HEK293 (cell line): Measurements from ENCODE around the gene TMEM150B.
A peak's percentile ranks its signal among the peaks of the same experiment; 100 is the strongest.

ENCODE experiments used
- CTCF ChIA-PET: fragments of 350-600 bp; formaldehyde crosslinking; extraction: SDS; loops from one replicate; lab custom pipeline; 2021; ENCODE audit warnings: antibody characterized with exemption; lab: Yijun Ruan, JAX
- POLR2A ChIA-PET: fragments of 300-600 bp; formaldehyde crosslinking; extraction: SDS; loops from one replicate; lab custom pipeline; 2020; ENCODE audit warnings: antibody characterized with exemption, inconsistent platforms; lab: Yijun Ruan, JAX
- H3K27ac ChIP-seq: fragments of 200-500 bp; sonication (Bioruptor generic); 2 replicates; pipeline ENCODE4 v1.5.1; 2014; ENCODE audit warnings: low read depth, low read length, control low read depth, inconsistent platforms; ENCODE audit errors: extremely low read depth
- H3K36me3 ChIP-seq, 2 experiments: fragments of 200-500 bp in 1 of 2; sonication (Bioruptor generic) in 1 of 2; 1 replicate in 1 of 2; 2 replicates in 1 of 2; pipeline ENCODE4 v1.5.1; 2014 to 2017; ENCODE audit warnings: inconsistent platforms in 2 of 2, low read length in 2 of 2; ENCODE audit not compliant: control insufficient read depth in 2 of 2, insufficient read depth in 1 of 2
- H3K4me1 ChIP-seq: fragments of 200-500 bp; sonication (Bioruptor generic); 2 replicates; pipeline ENCODE4 v1.5.1; 2014; ENCODE audit warnings: mild to moderate bottlenecking, low read length, inconsistent platforms; ENCODE audit not compliant: control insufficient read depth, insufficient read depth
- H3K4me3 ChIP-seq: 2 replicates; pipeline ENCODE4 v1.5.1; 2011; ENCODE audit warnings: low read depth, mild to moderate bottlenecking, control low read depth, low read length, moderate library complexity
- H3K9me3 ChIP-seq: fragments of 200-500 bp; sonication (Bioruptor generic); 2 replicates; pipeline ENCODE4 v1.5.1; 2014; ENCODE audit warnings: low read depth, low read length, inconsistent platforms; ENCODE audit not compliant: control insufficient read depth, insufficient read depth
- GLI4 ChIP-seq: fragments of 450-650 bp; formaldehyde crosslinking; IDR thresholded peaks from 2 replicates; pipeline ENCODE4 v1.5.1; 2016; ENCODE audit warnings: missing biosample characterization, missing genetic modification characterization
- HOXC10 ChIP-seq: sonication (generic); formaldehyde crosslinking; IDR thresholded peaks from 2 replicates; pipeline ENCODE4 v1.8.1; 2023; ENCODE audit warnings: mild to moderate bottlenecking, missing genetic modification reagents
- SALL2 ChIP-seq: fragments of 450-650 bp; formaldehyde crosslinking; IDR thresholded peaks from 2 replicates; pipeline ENCODE4 v1.5.0; 2017; ENCODE audit warnings: missing biosample characterization, mild to moderate bottlenecking, missing genetic modification characterization, borderline replicate concordance
- ZBTB11 ChIP-seq: fragments of 450-650 bp; formaldehyde crosslinking; conservative IDR thresholded peaks from 2 replicates; pipeline ENCODE4 v1.5.1; 2016; ENCODE audit warnings: low read depth, missing biosample characterization, missing genetic modification characterization
- ZBTB17 ChIP-seq: fragments of 450-650 bp; formaldehyde crosslinking; IDR thresholded peaks from 2 replicates; pipeline ENCODE4 v1.5.1; 2016; ENCODE audit warnings: missing biosample characterization, missing genetic modification characterization
- ZFP37 ChIP-seq: fragments of 450-650 bp; formaldehyde crosslinking; IDR thresholded peaks from 2 replicates; pipeline ENCODE4 v1.5.1; 2016; ENCODE audit warnings: missing biosample characterization, missing genetic modification characterization
- ZNF133 ChIP-seq: fragments of 450-650 bp; formaldehyde crosslinking; IDR thresholded peaks from 2 replicates; pipeline ENCODE4 v1.5.1; 2016; ENCODE audit warnings: missing biosample characterization, missing genetic modification characterization
- ZNF169 ChIP-seq: fragments of 450-650 bp; formaldehyde crosslinking; IDR thresholded peaks from 2 replicates; pipeline ENCODE4 v1.5.1; 2016; ENCODE audit warnings: missing biosample characterization, missing genetic modification characterization
- ZNF23 ChIP-seq: fragments of 450-650 bp; formaldehyde crosslinking; IDR thresholded peaks from 2 replicates; pipeline ENCODE4 v1.5.1; 2016; ENCODE audit warnings: missing biosample characterization, missing genetic modification characterization, borderline replicate concordance
- ZNF239 ChIP-seq: fragments of 450-650 bp; formaldehyde crosslinking; IDR thresholded peaks from 2 replicates; pipeline ENCODE4 v1.5.1; 2016; ENCODE audit warnings: missing biosample characterization, missing genetic modification characterization
- ZNF416 ChIP-seq: fragments of 450-650 bp; formaldehyde crosslinking; IDR thresholded peaks from 2 replicates; pipeline ENCODE4 v1.5.1; 2016; ENCODE audit warnings: missing biosample characterization, missing genetic modification characterization
- ZNF488 ChIP-seq: fragments of 450-650 bp; formaldehyde crosslinking; IDR thresholded peaks from 2 replicates; pipeline ENCODE4 v1.5.1; 2016; ENCODE audit warnings: missing biosample characterization, missing genetic modification characterization
- ZNF580 ChIP-seq: fragments of 450-650 bp; formaldehyde crosslinking; IDR thresholded peaks from 2 replicates; pipeline ENCODE4 v1.5.1; 2016; ENCODE audit warnings: missing biosample characterization, missing genetic modification characterization
- ZNF660 ChIP-seq: fragments of 450-650 bp; IDR thresholded peaks from 2 replicates; pipeline ENCODE4 v1.5.1; 2018; ENCODE audit warnings: missing biosample characterization, mild to moderate bottlenecking, missing genetic modification characterization
- ZNF692 ChIP-seq: fragments of 450-650 bp; formaldehyde crosslinking; IDR thresholded peaks from 2 replicates; pipeline ENCODE4 v1.5.1; 2016; ENCODE audit warnings: missing biosample characterization, missing genetic modification characterization
- ZNF792 ChIP-seq: fragments of 450-650 bp; formaldehyde crosslinking; IDR thresholded peaks from 2 replicates; pipeline ENCODE4 v1.5.1; 2016; ENCODE audit warnings: missing biosample characterization, missing genetic modification characterization

Gene TMEM150B

DNA sequence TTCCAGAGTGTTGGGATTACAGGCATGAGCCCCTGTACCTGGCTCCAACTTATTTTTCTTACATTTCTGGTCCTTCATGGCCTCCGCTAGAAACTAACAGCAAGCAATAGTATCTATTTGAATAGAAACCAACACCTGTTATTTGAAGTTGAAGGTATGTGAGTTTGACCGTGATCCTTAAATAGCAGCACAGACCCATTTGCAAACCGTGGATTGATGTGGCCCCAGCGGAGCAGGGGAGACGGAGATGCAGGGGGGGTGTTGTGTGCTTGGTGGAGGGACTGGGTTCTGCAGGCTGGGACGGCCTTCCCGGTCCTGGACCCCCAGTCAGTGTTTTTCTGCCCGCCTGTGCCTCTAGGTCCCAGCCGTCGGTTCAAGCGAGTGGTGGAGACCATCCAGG, 16.9 kb downstream of the TMEM150B start:
- H3K4me3 ChIP-seq = no peak overlapping the region
- CTCF ChIA-PET = no interaction called here
- POLR2A ChIA-PET = no interaction called here
- no peak for TF ChIP-seq HOXC10 (CRISPR knock-in tag)
- no peak for TF ChIP-seq ZFP37
- no peak for TF ChIP-seq ZNF169 (tag by site-specific recombination)
- no peak for TF ChIP-seq ZNF239 (tag by site-specific recombination)
- no peak for TF ChIP-seq ZNF792 (tag by site-specific recombination)
- TF ChIP-seq ZNF133 = no peak
- TF ChIP-seq ZNF580 (tag by site-specific recombination) = no peak
- no peak for TF ChIP-seq ZNF660
- TF ChIP-seq ZNF416 (tag by site-specific recombination) = no peak
- TF ChIP-seq SALL2 (tag by site-specific recombination) = no peak
- no peak for TF ChIP-seq GLI4 (tag by site-specific recombination)
- TF ChIP-seq, all 188 proteins: peak for 0
- Histone ChIP-seq H3K9me3 (no peaks in the 10 kb centered on the region), H3K4me1 (no peaks in the 10 kb centered on the region), H3K36me3 (peaks cover 17 to 66% of the 10 kb centered on the region in 2 experiments), H3K27ac (no peak overlapping the region)

- CTCF ChIA-PET = interaction anchor here (0.6 to 0.7 kb wide), 3 partner anchors 33 to 165 kb away, joined by 3 to 4 read pairs (median 3); partner anchors contain the start of gene KMT5C
- peaks cover 17 to 71% of the 10 kb centered on the region in 2 experiments for H3K36me3 ChIP-seq
- H3K4me3 ChIP-seq = no peak overlapping the region
- peaks cover 3% of the 10 kb centered on the region; the same call in 1 of the 2 replicates for H3K4me1 ChIP-seq
- no peaks in the 10 kb centered on the region for H3K9me3 ChIP-seq
- H3K27ac ChIP-seq = no peak overlapping the region
- TF ChIP-seq ZBTB17 = peak; percentile 77
- TF ChIP-seq ZNF692 = no peak
- peak; percentile 78; the same call in 1 of the 2 replicates for TF ChIP-seq ZNF23 (tag by site-specific recombination)
- POLR2A ChIA-PET = no interaction called here
Observed at GRCh38 chr19:55306712-55307111, 18.4 kb downstream of the TMEM150B start.

DNA sequence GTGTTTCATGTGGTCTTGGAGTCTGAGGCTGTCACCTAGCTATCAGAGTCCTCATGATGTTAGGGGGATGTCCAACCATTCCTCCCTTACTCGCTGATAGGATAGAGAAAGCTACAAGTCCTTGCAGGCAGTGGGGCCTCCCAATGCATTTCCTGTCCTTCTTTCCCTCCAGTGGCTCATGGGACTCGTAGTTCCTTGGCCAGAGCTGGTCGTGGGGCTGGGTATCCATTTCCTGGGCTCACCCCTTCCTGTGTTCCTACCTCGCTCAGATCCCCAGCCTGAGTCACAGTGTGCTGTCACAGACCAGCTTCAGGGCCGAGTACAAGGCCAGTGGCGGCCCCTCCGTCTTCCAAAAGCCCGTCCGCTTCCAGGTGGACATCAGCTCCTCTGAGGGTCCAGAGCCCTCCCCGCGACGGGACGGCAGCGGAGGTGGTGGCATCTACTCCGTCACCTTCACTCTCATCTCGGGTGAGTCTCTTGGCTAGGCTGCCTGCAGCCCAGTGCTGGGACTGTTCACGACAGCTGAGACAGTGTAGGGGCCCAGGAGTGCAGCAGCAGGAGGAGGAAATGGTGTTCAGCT, 19.1 kb downstream of the TMEM150B start:
- no peak overlapping the region for H3K27ac ChIP-seq
- CTCF ChIA-PET = interaction anchor here (0.6 kb wide), 2 partner anchors 79 to 165 kb away, joined by 3 read pairs; no protein-coding TSS in a partner anchor
- peaks cover 17 to 71% of the 10 kb centered on the region in 2 experiments for H3K36me3 ChIP-seq

More for the DNA sequence above, 19.1 kb downstream of the TMEM150B start:
- no peak for TF ChIP-seq ZNF488 (tag by site-specific recombination)
- peak; percentile 28; the same call in 1 of the 2 replicates for TF ChIP-seq ZBTB11 (tag by site-specific recombination)
- TF ChIP-seq, all 188 proteins: peak for 1
- H3K4me1 ChIP-seq = peaks cover 3% of the 10 kb centered on the region; the same call in 1 of the 2 replicates
- H3K4me3 ChIP-seq = no peak overlapping the region
- POLR2A ChIA-PET = interaction anchor here (1.0 kb wide), 1 partner anchor 33 kb away, joined by 3 read pairs; the partner anchor contains the start of gene KMT5C
- H3K9me3 ChIP-seq = no peaks in the 10 kb centered on the region
